SK-N-DZ (cell line): Measurements from ENCODE around the gene SLC24A4.

Experiments used
- DNase-seq: peaks from one replicate; pipeline ENCODE4 v3.0.0-alpha.2; 2015; ENCODE audit warnings: low spot score

Gene SLC24A4

DNA sequence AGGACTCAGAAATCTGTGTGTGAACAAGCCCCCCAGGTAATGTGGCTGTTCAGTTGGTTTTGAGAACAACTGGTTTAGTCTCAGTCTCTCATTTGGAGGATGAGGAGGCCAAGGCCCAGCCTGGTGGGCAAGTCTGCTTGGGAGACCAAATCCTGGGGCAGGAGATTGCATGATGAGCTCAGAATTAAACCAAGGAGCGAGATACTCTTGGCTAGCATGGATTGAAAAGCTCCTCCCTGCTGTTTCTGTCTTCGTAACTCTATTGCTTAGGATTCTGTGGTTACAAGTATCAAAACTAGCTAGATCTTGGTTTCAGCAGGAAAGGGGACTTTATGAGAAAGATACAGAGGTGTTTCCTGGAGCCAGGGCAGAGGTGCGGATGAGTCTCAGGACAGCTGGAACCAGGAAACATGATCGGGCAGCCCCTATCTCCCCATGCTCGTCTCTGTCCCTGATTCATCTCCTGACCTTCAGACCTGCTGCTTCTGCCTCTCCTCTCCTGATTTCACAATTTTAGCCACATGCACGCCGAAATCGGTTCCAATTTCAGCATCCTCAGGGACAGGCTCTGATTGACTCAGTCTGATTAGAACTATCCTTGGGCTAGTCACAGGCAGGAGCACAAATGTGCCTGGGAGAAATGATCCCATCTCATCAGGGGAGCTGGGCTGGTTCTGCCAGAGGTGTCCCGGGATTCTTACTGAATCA, 150.4 kb downstream of the SLC24A4 start:
- no peak for DNase-seq

GRCh38 chr14:92473969-92474535, 151.1 kb downstream of the SLC24A4 start:
- DNase-seq = no peak

DNA sequence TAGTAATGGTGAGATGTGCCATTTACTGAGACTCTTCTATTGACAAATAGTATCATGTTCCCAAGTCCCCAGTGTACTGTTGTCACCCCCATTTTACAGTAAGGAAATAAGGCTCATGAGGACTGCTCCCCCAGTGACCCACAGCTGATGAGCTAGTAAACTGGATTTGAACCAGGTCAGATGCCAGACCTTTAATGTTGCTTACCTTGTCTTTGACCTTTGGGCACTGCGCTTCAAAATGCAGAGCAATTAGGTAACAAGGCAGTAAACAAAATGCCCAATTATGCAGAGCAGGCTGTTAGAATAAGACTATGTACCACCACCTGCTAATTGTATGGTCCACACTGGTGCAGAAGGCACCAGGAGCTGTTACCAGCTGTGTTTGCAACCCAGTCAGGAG, 152.1 kb downstream of the SLC24A4 start:
- DNase-seq = no peak

DNA sequence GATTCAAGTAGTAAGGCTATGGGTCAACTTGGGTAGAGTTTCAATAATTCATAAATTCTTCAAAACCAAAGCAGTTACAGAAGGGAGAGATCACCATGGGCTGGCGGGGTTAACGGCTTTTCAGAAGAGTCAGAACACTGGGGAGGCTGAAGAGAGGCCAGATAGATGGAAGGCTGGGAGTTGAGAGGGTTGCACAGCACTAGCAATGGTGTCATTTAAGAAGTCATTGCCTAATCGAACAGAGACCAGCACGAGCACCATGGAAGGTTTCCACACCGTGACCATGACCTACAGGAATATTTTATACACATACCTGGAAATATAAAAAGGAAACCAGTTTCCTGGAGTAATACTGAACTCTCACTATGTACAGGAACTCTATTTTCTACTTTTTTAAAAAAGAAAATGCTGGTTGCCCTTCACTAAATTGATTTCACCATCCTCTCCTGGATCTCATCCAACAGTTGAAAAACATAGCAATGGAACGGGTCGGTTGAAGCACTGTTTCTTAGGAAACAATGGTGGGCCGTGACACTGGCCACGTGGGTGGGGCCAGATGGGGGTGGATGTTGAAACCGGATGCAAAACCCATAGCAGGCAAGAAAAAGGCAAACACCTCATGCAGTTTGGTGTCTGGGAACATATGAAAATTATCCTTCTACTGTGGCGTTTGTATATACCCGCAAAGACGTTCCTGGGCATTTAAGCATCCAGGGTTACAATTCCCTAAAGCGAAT, 152.7 kb downstream of the SLC24A4 start:
- no peak for DNase-seq

GRCh38 chr14:92480856-92481255, 157.9 kb downstream of the SLC24A4 start:
- DNase-seq = no peak

- DNase-seq = no peak
Observed at GRCh38 chr14:92481386-92481785, 158.4 kb downstream of the SLC24A4 start.

DNA sequence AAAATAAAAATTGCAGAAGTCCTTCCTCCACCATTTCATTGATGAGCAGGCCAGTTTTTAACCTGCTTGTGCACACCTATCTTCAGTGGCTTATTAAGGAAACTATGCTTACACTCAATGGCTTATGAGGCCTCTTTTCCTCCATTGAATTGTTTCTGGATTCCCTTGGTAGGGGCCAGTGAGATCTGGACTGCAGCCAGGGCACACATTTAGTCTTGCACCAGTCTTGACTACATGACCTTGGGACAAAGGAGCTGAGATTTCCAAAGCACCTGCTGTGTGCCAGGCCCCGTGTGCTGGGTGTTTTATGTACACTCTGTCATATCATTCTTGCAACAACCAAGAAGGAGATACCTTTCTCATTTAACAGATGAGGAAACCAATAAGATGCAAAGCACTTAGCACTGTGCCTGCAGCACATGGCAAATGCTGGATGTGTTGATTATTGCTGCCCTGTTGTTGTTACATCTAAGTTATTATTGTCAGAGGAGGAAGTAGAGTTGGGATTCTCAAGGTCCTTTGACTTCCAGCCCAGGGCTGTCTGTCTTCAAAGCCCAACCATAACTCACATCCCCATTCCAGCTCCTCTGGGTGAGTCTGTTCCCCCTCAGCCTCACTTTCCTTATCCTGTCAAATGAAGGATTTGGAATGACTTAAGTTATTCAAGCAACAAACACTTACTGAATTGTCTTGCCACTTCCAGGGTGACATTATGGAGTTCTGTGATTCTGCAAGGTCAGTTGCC, 159.0 kb downstream of the SLC24A4 start:
- DNase-seq = no peak

DNA sequence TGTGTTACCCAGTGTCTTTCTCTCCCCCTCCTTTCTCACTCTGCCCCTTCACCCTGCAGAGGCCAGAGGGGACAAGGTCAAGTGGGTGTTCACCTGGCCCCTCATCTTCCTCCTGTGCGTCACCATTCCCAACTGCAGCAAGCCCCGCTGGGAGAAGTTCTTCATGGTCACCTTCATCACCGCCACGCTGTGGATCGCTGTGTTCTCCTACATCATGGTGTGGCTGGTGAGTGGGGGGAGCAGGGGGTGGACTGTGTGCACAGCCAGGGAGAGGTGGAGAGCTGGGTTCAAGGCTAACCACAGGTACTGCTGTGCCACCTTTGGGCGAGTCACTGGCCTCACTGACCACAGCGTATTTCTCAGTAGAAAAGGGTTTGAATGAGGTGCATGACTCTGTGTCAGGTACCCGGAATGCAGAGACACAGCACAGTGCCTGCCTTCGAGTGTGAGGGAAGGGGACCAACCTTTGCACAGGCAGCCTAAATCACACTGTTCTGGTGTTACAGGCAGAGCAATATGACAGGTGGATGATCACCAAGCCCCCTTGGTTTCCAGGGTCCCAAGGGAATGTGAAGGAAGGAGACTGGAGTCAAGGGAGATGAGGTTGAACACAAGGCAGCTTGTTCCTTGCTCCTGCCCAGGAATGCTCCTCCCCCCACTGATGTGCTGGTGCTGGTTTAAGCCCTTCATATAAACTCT, 159.8 kb downstream of the SLC24A4 start:
- no peak for DNase-seq

DNA sequence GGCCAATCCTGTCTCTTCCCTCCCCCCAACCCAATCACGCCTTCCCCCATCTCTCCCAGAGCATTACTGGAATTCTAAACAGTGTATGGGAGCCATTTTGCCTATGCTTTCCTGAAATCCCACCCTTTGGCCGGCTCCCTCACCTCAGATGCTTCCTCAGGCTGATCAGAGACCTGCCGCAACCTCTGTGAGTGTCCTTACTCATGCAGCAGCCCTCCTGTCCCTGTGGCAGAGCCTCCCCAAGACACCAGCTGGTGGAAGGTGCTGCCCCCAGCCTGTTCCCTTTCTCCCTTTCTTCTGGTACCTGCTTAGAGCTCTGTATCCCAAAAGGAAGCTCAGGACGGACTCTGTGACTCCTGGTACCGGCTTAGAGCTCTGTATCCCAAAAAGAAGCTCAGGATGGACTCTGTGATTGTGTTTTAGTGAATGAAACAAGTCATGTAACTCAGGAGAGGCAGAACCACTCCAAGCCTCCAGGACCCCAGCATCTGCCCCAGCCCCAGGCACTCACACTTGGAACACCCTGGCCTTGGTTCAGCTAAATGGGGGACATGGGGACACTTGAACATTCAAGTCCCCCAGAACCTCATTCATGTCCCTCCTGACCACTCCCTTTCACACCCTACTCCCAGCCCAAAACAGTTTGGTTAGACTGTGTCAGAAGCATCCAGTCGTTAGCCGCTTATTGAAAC, 161.3 kb downstream of the SLC24A4 start:
- DNase-seq = no peak

DNA sequence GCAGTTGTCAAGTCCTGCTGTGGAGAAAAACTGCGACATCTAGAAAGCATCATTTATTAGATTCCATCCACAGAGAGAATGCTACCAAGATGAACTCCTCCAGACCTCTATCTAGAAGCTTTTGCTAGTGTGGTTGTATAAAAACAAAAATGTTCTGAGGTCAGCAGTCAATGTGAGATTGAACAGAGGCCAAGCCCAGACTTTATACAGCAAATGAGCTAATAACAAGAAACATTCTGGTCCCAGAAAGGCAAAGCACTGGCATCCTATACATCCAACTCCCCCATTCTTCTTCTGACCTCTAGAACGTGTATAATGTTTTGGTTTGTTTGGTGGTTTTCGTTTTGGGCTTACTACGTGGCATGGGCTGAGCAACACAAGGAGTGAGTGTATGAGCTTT, 163.9 kb downstream of the SLC24A4 start:
- DNase-seq = no peak

DNA sequence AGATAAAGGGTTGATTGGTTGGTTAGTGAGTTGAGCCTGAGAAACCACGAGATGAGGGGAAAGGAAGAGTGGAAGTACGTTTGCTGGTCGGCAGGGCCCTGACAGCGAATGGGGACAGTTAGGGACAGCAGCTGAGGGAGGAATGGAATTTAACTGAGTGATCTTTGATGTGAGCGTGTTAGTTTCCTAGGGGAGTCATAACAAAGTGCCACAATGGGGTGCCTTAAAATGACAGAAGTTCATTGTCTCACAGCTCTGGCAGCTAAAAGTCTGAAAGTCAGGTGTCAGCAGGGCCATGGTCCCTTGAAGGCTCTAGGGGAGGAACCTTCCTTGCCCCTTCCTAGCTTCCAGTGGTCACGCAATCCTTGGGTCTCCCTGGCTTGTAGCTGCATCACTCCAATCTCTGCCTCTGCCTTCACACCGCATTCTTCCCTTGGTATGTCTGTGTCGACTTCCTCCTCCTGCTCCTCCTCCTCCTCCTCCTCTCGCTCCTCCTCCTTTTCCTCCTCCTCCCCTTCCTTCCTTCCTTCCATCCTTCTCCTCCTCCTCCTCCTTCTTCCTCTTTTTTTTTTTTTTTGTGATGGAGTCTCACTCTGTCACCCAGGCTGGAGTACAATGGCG, 164.7 kb downstream of the SLC24A4 start:
- DNase-seq = no peak

DNA sequence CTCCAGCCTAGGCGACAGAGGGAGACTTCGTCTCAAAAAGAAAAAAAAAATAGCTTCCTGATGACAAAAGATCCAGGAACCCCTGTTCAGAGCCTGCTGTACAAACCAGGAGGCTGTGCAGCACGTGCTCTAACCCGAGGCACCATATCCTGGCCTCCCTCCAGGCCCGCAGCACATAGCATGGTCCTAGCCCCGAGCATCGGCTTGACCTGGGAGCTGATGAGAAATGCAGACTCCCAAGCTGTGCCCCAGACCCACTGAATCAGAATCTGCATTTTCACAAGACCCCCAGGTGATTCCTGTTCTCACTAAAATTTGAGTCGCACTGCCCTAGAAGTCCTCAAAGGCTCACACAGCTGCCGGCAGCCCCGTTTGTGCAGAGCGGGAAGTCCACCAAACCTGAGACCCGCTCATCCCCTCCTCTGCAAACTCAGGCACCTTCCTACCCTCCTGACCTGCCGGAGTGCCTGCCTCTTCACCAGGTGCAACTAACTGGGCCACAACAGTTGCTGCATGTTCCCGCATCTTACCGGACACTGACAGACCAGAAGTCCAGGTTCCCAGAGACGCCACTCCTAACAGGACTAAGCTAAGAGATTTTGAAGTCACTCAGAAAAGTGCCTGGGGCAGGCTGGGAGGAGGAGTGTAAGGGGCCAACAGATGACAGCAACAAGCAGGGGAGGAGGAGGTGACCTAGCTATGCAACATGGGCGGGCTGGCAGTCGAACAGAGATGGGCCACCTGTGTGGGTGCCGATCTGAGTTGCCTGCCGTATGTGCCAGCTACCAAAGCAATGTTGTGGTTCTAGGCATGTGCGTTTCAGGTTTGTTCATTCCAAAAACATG, 166.7 kb downstream of the SLC24A4 start:
- DNase-seq = no peak

- DNase-seq = no peak
Observed at GRCh38 chr14:92490239-92490959, 167.4 kb downstream of the SLC24A4 start.

- DNase-seq = no peak
Observed at GRCh38 chr14:92491782-92492181, 168.8 kb downstream of the SLC24A4 start.

GRCh38 chr14:92492258-92492657, 169.3 kb downstream of the SLC24A4 start:
- no peak for DNase-seq

DNA sequence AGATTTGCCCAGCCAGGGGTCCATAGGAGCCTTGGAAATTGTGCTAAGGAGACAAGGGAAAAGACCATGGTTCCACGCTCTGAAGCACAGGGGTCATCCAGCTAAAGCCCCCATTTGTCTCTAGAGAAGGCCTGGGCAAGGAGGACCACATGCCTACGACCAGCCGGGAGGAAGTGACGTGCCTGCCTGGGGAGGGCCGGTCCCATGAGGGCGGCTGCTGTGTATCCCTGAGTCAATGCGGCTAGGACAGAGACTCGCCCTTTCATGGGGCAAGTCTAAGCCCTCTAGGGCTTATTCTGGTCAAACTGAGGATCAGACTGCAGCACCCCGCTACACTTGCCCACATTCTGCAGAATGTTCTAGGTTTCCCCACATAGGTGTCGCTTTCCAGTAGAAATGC, 170.1 kb downstream of the SLC24A4 start:
- DNase-seq = no peak

- DNase-seq = no peak
Observed at GRCh38 chr14:92493492-92493891, 170.5 kb downstream of the SLC24A4 start.

DNA sequence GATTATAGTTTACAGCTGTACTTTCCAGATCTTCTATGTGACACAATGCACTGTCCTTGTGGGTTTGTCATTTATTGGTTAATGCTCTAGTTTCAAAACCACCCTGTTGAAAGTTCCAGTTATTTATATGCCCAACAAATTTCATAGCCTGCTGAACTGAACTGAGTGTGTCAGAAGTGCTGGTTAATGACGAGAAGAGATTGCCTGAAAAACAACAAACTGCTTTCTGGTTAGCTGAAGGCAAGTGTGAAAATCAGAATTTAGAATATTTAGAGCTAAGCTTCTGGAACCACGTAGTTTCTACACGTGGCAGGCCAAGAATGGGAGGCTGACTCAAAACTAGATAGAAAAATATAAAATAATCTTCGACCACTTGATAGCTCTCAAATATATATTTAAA, 171.5 kb downstream of the SLC24A4 start:
- no peak for DNase-seq

DNA sequence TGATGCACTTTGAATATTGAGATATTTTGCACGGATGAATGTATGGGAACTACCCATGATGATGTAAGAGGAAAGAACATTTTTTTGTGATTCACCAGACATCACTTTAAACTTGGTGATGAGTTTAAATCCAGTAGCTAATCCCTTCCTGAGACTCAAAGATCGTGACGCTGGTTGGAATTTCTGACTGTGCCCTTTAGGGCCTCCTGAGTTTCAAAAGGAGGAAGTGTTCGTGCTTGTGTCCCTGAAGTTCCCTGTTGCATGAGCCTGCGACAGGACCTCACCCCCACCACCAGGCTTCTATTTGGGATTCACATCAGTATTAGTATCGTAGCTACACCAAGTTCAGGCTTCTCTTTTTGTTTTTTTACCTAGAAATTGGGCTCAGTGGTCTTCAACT, 172.1 kb downstream of the SLC24A4 start:
- no peak for DNase-seq
